Liver (tissue), 9 donors: ENCODE measurements around the gene SLC7A11. TPM values are rescaled to one million over a fixed set of nuclear protein-coding genes. Genes with fewer than 3 reads are reported as not detected.

Experiments
- DNase-seq: peaks from one replicate; pipeline ENCODE4 v3.0.0-alpha.2; 2017; ENCODE audit warnings: low spot score
- H3K27ac ChIP-seq, 2 donors: one replicate each; pipeline ENCODE4 v1.7.0; 2013; ENCODE audit warnings: inconsistent platforms in 2 of 2, low read length in 2 of 2, control low read depth in 1 of 2, low read depth in 1 of 2, mild to moderate bottlenecking in 1 of 2
- H3K27me3 ChIP-seq, 4 donors: one replicate each; pipeline versions ENCODE4 v1.6.1 to v1.7.0; 2013; ENCODE audit warnings: low read length in 3 of 4, inconsistent platforms in 1 of 4, mild to moderate bottlenecking in 1 of 4, moderate library complexity in 1 of 4; ENCODE audit not compliant: control insufficient read depth in 4 of 4, insufficient read depth in 4 of 4
- H3K36me3 ChIP-seq, 4 donors: one replicate each; pipeline versions ENCODE4 v1.6.1 to v1.7.0; 2013; ENCODE audit warnings: low read length in 3 of 4, mild to moderate bottlenecking in 3 of 4, low read depth in 1 of 4, moderate library complexity in 1 of 4; ENCODE audit not compliant: control insufficient read depth in 4 of 4, insufficient read depth in 3 of 4
- H3K4me1 ChIP-seq, 4 donors: one replicate each; pipeline versions ENCODE4 v1.6.1 to v1.7.0; 2013; ENCODE audit warnings: low read length in 3 of 4, mild to moderate bottlenecking in 3 of 4, moderate library complexity in 1 of 4; ENCODE audit not compliant: control insufficient read depth in 4 of 4, insufficient read depth in 4 of 4
- H3K4me3 ChIP-seq, 3 donors: one replicate each; pipeline versions ENCODE4 v1.6.1 to v1.7.0; 2013; ENCODE audit warnings: low read length in 3 of 3, control low read depth in 1 of 3, low read depth in 1 of 3, mild to moderate bottlenecking in 1 of 3
- H3K9ac ChIP-seq, 2 donors: one replicate each; pipeline ENCODE4 v1.7.0; 2013; ENCODE audit warnings: low read length in 2 of 2, mild to moderate bottlenecking in 2 of 2, moderate library complexity in 2 of 2, control low read depth in 1 of 2, low read depth in 1 of 2
- H3K9me3 ChIP-seq, 4 donors: one replicate each; pipeline versions ENCODE4 v1.6.1 to v1.7.0; 2013; ENCODE audit warnings: low read length in 3 of 4; ENCODE audit not compliant: control insufficient read depth in 4 of 4
- EGR1 ChIP-seq, 2 donors: IDR thresholded peaks; 2 replicates each; pipeline ENCODE4 v1.6.1; 2016 to 2018; ENCODE audit warnings: antibody characterized with exemption in 2 of 2, low read depth in 2 of 2
- FOXA1 ChIP-seq: IDR thresholded peaks from 2 replicates; pipeline ENCODE4 v1.6.1; 2016; ENCODE audit warnings: antibody characterized with exemption
- FOXA2 ChIP-seq: IDR thresholded peaks from 2 replicates; pipeline ENCODE4 v1.6.1; 2016; ENCODE audit warnings: antibody characterized with exemption
- GABPA ChIP-seq, 2 donors: IDR thresholded peaks in 1 of 2; conservative IDR thresholded peaks in 1 of 2; 2 replicates each; pipeline ENCODE4 v1.6.1; 2016; ENCODE audit warnings: antibody characterized with exemption in 2 of 2, mild to moderate bottlenecking in 1 of 2, moderate library complexity in 1 of 2
- HNF4A ChIP-seq, 2 donors: conservative IDR thresholded peaks; 2 replicates each; pipeline ENCODE4 v1.6.1; 2016; ENCODE audit warnings: antibody characterized with exemption in 2 of 2, mild to moderate bottlenecking in 2 of 2
- HNF4G ChIP-seq: IDR thresholded peaks from 2 replicates; pipeline ENCODE4 v1.6.1; 2016; ENCODE audit warnings: antibody characterized with exemption
- JUND ChIP-seq, 2 donors: IDR thresholded peaks; 2 replicates each; pipeline ENCODE4 v1.6.1; 2016; ENCODE audit warnings: antibody characterized with exemption in 2 of 2
- NR2F2 ChIP-seq: IDR thresholded peaks from 2 replicates; pipeline ENCODE4 v1.6.1; 2016; ENCODE audit warnings: antibody characterized with exemption
- RAD21 ChIP-seq, 2 donors: IDR thresholded peaks; 2 replicates each; pipeline ENCODE4 v1.6.1; 2016; ENCODE audit warnings: antibody characterized with exemption in 2 of 2, mild to moderate bottlenecking in 2 of 2
- REST ChIP-seq: IDR thresholded peaks from 2 replicates; pipeline ENCODE4 v1.6.1; 2016; ENCODE audit warnings: antibody characterized with exemption, mild to moderate bottlenecking
- RXRA ChIP-seq, 2 donors: IDR thresholded peaks; 2 replicates each; pipeline ENCODE4 v1.6.1; 2017 to 2018; ENCODE audit warnings: antibody characterized with exemption in 2 of 2, mild to moderate bottlenecking in 1 of 2
- SP1 ChIP-seq: IDR thresholded peaks from 2 replicates; pipeline ENCODE4 v1.6.1; 2018; ENCODE audit warnings: antibody characterized with exemption, mild to moderate bottlenecking
- TAF1 ChIP-seq: conservative IDR thresholded peaks from 2 replicates; pipeline ENCODE4 v1.6.1; 2016; ENCODE audit warnings: antibody characterized with exemption, mild to moderate bottlenecking
- YY1 ChIP-seq: IDR thresholded peaks from 2 replicates; pipeline ENCODE4 v1.6.1; 2016; ENCODE audit warnings: antibody characterized with exemption, mild to moderate bottlenecking
- WGBS: extraction: QIAGEN DNeasy Blood & Tissue Kit; methylation state at CpG from one replicate; pipeline ENCODE4 v1.1.7; 2013; 5-methylcytosine and 5-hydroxymethylcytosine counted together
- polyA plus RNA-seq, 2 donors: library from polyadenylated mRNA; stranded (reverse) in 1 of 2; unstranded in 1 of 2; fragments of 200-250 nt in 1 of 2; fragments of >200 nt in 1 of 2; fragmentation: Nextera tagmentation in 1 of 2; extraction: Ambion mirVana in 1 of 2; gene quantifications; one replicate each; pipeline versions ENCODE4 v1.2.1 to v1.2.3, GENCODE V29; 2013 to 2015
- total RNA-seq, 2 donors: library from RNA; depleted of rRNA; stranded (reverse); fragments of >200 nt; gene quantifications; one replicate each; pipeline ENCODE4 v1.2.3, GENCODE V29; 2014
- TF ChIP-seq, protein P1 (sequence below): IDR thresholded peaks from 2 replicates; pipeline ENCODE4 v1.6.1; 2016; ENCODE audit warnings: antibody characterized with exemption
- TF ChIP-seq, protein P2 (sequence below): IDR thresholded peaks from 2 replicates; pipeline ENCODE4 v1.6.1; 2016; ENCODE audit warnings: antibody characterized with exemption
- TF ChIP-seq, protein P3 (sequence below): IDR thresholded peaks from 2 replicates; pipeline ENCODE4 v1.6.1; 2016; ENCODE audit warnings: antibody characterized with exemption
- TF ChIP-seq, protein P4 (sequence below): fragments of 150-350 bp; IDR thresholded peaks from 2 replicates; pipeline ENCODE4 v1.5.1; 2017; ENCODE audit warnings: improper control_type of control experiment, low read depth, low read length; ENCODE audit not compliant: missing input control
- donor health status: healthy.
- donor health status: healthy.
- donor health status: healthy.
- donor health status: healthy.
- donor health status: healthy.

Gene SLC7A11
- total and polyA plus RNA-seq, 4 donors = 0.02 to 1.9 (median 0.29) TPM

- no peaks in the 10 kb centered on the region for H3K9me3 ChIP-seq
- no peaks in the 10 kb centered on the region for H3K27me3 ChIP-seq
- no peak overlapping the region for H3K4me3 ChIP-seq
- 80% methylated on average over 13 of the region's 13 CpGs for WGBS
- no peak overlapping the region for H3K9ac ChIP-seq
- no peak overlapping the region for H3K27ac ChIP-seq
- DNase-seq = no peak
- TF ChIP-seq, protein P1, sequence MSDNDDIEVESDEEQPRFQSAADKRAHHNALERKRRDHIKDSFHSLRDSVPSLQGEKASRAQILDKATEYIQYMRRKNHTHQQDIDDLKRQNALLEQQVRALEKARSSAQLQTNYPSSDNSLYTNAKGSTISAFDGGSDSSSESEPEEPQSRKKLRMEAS = no peak
- TF ChIP-seq TAF1 (no peak), SP1 (no peak), YY1 (no peak), FOXA2 (no peak), HNF4G (no peak), JUND (IDR thresholded peaks at IDR 0.05) (no peak), HNF4A (conservative IDR thresholded peaks at IDR 0.05) (no peak), NR2F2 (no peak), RAD21 (IDR thresholded peaks at IDR 0.05) (no peak), REST (no peak), EGR1 (IDR thresholded peaks at IDR 0.05; ENCODE audit: low read depth in 2 of 2) (no peak), RXRA (IDR thresholded peaks at IDR 0.05) (no peak), FOXA1 (no peak), GABPA (IDR thresholded peaks at IDR 0.05 in 1 of 2, conservative IDR thresholded peaks at IDR 0.05 in 1 of 2) (no peak)
- TF ChIP-seq, protein P2, sequence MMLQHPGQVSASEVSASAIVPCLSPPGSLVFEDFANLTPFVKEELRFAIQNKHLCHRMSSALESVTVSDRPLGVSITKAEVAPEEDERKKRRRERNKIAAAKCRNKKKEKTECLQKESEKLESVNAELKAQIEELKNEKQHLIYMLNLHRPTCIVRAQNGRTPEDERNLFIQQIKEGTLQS = no peak
- TF ChIP-seq, protein P3, sequence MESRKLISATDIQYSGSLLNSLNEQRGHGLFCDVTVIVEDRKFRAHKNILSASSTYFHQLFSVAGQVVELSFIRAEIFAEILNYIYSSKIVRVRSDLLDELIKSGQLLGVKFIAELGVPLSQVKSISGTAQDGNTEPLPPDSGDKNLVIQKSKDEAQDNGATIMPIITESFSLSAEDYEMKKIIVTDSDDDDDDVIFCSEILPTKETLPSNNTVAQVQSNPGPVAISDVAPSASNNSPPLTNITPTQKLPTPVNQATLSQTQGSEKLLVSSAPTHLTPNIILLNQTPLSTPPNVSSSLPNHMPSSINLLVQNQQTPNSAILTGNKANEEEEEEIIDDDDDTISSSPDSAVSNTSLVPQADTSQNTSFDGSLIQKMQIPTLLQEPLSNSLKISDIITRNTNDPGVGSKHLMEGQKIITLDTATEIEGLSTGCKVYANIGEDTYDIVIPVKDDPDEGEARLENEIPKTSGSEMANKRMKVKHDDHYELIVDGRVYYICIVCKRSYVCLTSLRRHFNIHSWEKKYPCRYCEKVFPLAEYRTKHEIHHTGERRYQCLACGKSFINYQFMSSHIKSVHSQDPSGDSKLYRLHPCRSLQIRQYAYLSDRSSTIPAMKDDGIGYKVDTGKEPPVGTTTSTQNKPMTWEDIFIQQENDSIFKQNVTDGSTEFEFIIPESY = no peak
- TF ChIP-seq, protein P4, sequence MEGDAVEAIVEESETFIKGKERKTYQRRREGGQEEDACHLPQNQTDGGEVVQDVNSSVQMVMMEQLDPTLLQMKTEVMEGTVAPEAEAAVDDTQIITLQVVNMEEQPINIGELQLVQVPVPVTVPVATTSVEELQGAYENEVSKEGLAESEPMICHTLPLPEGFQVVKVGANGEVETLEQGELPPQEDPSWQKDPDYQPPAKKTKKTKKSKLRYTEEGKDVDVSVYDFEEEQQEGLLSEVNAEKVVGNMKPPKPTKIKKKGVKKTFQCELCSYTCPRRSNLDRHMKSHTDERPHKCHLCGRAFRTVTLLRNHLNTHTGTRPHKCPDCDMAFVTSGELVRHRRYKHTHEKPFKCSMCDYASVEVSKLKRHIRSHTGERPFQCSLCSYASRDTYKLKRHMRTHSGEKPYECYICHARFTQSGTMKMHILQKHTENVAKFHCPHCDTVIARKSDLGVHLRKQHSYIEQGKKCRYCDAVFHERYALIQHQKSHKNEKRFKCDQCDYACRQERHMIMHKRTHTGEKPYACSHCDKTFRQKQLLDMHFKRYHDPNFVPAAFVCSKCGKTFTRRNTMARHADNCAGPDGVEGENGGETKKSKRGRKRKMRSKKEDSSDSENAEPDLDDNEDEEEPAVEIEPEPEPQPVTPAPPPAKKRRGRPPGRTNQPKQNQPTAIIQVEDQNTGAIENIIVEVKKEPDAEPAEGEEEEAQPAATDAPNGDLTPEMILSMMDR = no peak
- H3K36me3 ChIP-seq = no peaks in the 10 kb centered on the region
- H3K4me1 ChIP-seq = peaks cover 0 to 3% (median 0%) of the 10 kb centered on the region in 4 donors
Measured at GRCh38 chr4:138185859-138186645, 56.1 kb downstream of the SLC7A11 start.
